Body of pancreas (tissue), 4 donors: Measurements from ENCODE around the gene CFAP298. TPM values are rescaled to one million over a fixed set of nuclear protein-coding genes. Genes with fewer than 3 reads are reported as not detected.
A peak's percentile ranks its signal among the peaks of the same experiment; 100 is the strongest.

Source experiments
- ATAC-seq: fragments of 150-250 bp; one replicate; pipeline ENCODE4 v1.9.1; 2016
- DNase-seq, 4 donors: peaks; one replicate each; pipeline ENCODE4 v3.0.0-alpha.2; 2019
- H3K27ac ChIP-seq, 4 donors: fragments of 200-600 bp; sonication (generic); 1 replicate in 3 of 4; 2 replicates in 1 of 4; pipeline versions ENCODE4 v1.5.1 to v1.6.1; 2016 to 2019; ENCODE audit warnings: mild to moderate bottlenecking in 1 of 4, mixed read lengths in 1 of 4, moderate library complexity in 1 of 4
- H3K27me3 ChIP-seq, 2 donors: fragments of 200-600 bp; sonication (generic); one replicate each; pipeline ENCODE4 v1.6.0; 2016; ENCODE audit warnings: mild to moderate bottlenecking in 1 of 2
- H3K36me3 ChIP-seq, 2 donors: fragments of 200-600 bp; sonication (generic); replicated peaks in 1 of 2; 2 replicates each; pipeline ENCODE4 v1.5.1; 2016; ENCODE audit warnings: low read depth in 2 of 2; ENCODE audit not compliant: insufficient read depth in 1 of 2
- H3K4me1 ChIP-seq: fragments of 200-600 bp; sonication (generic); one replicate; pipeline ENCODE4 v1.6.0; 2016
- H3K4me3 ChIP-seq, 2 donors: fragments of 200-600 bp; sonication (generic); 1 replicate in 1 of 2; 2 replicates in 1 of 2; pipeline ENCODE4 v1.5.1; 2016 to 2019
- H3K9me3 ChIP-seq, 3 donors: fragments of 200-600 bp; sonication (generic); 1 replicate in 2 of 3; 2 replicates in 1 of 3; pipeline ENCODE4 v1.5.1; 2016
- CTCF ChIP-seq, 7 experiments: fragments of 450-650 bp in 4 of 7; fragments of 200-600 bp in 3 of 7; sonication (generic) in 3 of 7; IDR thresholded peaks; one replicate each; pipeline ENCODE4 v1.5.1; 2016 to 2019; ENCODE audit warnings: antibody characterized with exemption in 7 of 7
- POLR2A ChIP-seq, 3 donors: fragments of 450-650 bp; IDR thresholded peaks; one replicate each; pipeline ENCODE4 v1.6.1; 2016; ENCODE audit warnings: antibody characterized with exemption in 3 of 3, mild to moderate bottlenecking in 2 of 3
- WGBS, 2 donors: methylation state at CpG; one replicate each; pipeline ENCODE4 v1.1.5; 2017; 5-methylcytosine and 5-hydroxymethylcytosine counted together
- intact Hi-C: fragments of 100-400 bp; cut with DNase I; formaldehyde crosslinking; loops from one replicate; pipeline ENCODE4 v1.15.1; 2023
- total RNA-seq, 2 donors: library from RNA; depleted of rRNA; stranded (reverse); fragments of >200 nt; gene quantifications; one replicate each; pipeline ENCODE4 v1.1.0, GENCODE V29; 2016

Gene CFAP298
- total RNA-seq, 2 donors from 2014 or later = 15.2 to 23.3 TPM

- TF ChIP-seq CTCF (IDR thresholded peaks at IDR 0.05) (no peak), POLR2A (IDR thresholded peaks at IDR 0.05) (no peak)
- WGBS, 2 donors = 71 to 72% methylated on average over 18 to 26 of the region's 26 CpGs
- intact Hi-C loops = loop anchor here (5.0 kb wide), 1 partner anchor 178 kb away; no protein-coding TSS in a partner anchor
- Histone ChIP-seq H3K36me3 (no peaks in the 10 kb centered on the region), H3K4me1 (peaks cover 3% of the 10 kb centered on the region), H3K4me3 (no peak overlapping the region), H3K27ac (no peak overlapping the region), H3K9me3 (no peaks in the 10 kb centered on the region), H3K27me3 (no peaks in the 10 kb centered on the region)
- no peak for DNase-seq
- ATAC-seq = no peak
Observed at GRCh38 chr21:32574946-32575925, 36.9 kb downstream of the CFAP298 start.

DNA sequence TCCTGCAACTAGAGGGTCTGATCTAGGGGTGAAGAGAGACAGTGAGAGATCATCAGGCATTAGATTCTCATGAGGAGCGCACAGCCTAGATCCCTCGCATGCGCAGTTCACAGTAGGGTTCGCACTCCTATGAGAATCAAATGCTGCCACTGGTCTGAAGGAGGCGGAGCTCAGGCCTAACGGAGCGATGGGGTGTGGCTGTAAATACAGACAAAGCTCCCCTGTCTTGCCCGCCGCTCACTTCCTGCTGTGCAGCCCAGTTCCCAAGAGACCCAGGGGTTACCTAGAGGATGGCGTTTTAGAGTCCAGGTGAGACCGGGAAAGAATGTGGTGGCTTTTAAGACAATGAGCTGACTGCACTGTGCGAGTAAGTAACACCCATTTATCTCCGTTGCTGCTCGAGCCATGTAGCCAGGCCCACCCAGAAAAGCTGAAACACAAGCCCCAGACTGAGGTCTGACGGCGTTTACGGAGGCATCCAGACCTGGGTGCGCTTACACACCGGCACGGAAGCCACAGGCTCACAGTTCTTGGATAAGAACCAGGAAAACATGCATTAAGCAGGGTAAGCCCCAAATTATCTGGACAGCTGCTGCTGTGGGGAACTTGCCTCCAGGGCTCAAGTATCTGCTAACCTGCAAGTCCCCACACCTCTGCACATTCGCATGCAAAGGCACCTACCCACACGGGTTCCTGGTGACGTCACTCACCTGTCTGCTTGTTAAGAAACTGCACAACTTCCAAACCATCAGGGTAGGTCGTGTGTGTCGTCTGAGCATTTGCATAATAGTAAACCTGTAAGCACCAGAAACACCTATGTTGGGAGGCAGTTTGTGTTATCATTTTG, 39.4 kb downstream of the CFAP298 start:
- no peaks in the 10 kb centered on the region for H3K9me3 ChIP-seq
- no peaks in the 10 kb centered on the region for H3K27me3 ChIP-seq
- H3K4me3 ChIP-seq = no peak overlapping the region
- peaks cover 12% of the 10 kb centered on the region for H3K4me1 ChIP-seq
- WGBS, 2 donors = 37 to 38% methylated on average over 22 to 25 of the region's 25 CpGs
- ATAC-seq = peak; percentile 67
- peak in 2 of 7 experiments; percentile 8 to 14 for TF ChIP-seq CTCF (IDR thresholded peaks at IDR 0.05)
- TF ChIP-seq POLR2A (IDR thresholded peaks at IDR 0.05) = peak in 2 of 3 donors; percentile 51 to 59
- intact Hi-C loops = no loop called here
- DNase-seq = peak; percentile 54 to 72 (median 64)
- H3K36me3 ChIP-seq = no peaks in the 10 kb centered on the region
- H3K27ac ChIP-seq = peak overlapping the region; percentile 27 to 76 (median 70)

DNA sequence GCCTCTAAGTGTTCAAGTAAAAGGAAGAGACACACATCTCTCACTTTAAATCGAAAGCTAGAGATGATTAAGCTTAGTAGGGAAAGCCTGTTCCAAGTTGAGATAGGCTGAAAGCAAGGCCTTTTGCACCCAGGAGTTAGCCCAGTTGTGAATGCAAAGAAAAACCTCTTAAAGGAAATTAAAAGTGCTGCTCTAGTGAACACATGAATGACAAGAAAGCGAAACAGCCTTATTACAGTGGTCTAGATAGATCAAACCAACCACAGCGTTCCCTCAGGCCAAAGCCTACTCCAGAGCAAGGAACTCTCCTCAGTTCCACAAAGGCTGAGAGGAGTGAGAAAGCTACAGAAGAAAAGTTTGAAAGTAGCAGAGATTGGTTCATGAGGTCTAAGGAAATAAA, 41.7 kb downstream of the CFAP298 start:
- Histone ChIP-seq H3K4me1 (peaks cover 12% of the 10 kb centered on the region), H3K27ac (peak overlapping the region in 2 of 4 donors; percentile 78 to 85), H3K9me3 (no peaks in the 10 kb centered on the region), H3K4me3 (no peak overlapping the region), H3K36me3 (no peaks in the 10 kb centered on the region), H3K27me3 (no peaks in the 10 kb centered on the region)
- DNase-seq (no peak), ATAC-seq (no peak)
- 85 to 88% methylated on average over 3 of the region's 3 CpGs for WGBS, 2 donors
- TF ChIP-seq CTCF (IDR thresholded peaks at IDR 0.05) = no peak
- TF ChIP-seq POLR2A (IDR thresholded peaks at IDR 0.05) = no peak
- intact Hi-C loops = no loop called here

DNA sequence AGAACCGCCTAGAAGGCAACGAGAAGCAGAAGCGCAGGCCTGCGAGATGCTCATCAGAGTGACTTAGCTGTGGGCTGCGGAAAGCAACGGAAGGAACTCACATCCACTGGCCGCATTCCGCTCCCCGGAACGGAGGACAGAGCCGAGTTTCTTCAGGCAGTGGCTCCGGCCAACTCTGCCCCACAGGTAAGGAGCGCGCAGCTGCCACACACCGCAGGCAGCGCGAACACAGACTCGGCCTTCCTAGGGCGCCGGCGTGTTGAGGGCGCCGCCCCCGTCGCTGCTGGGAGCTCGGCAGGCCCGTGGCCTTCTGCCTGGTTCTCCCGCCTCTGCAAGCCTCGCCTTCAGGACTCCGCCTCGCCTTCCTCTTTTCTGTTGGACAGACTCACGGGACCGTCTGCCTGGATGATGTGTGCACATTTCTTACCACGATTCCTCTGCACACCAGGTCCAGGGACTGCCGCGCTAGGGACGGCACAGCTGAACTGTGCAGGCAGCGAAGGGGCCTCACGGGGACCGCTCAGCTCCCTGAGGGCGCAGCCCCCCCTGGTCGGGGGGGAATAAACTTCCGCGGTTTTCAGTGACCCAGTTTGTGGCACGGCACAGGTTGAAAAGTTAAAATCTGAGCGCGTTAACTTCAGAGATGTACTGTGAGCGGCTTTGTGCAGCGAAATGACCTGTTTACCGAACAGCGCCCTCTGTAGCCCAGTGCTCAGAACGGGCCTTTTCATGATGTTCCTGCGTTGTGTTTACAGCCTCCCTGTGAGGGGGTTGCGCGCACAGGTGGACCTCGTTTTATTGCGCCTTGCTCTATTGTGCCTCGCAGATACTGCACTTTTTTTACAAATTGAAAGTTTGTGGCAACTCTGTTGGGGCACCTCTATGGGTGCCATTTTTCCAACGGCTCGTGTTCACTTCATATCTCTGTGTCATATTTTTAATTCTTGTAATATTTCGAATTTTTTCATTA, 42.6 kb downstream of the CFAP298 start:
- no peaks in the 10 kb centered on the region for H3K36me3 ChIP-seq
- 2 to 3% methylated on average over 26 to 61 of the region's 61 CpGs for WGBS, 2 donors
- peak overlapping the region; percentile 18 to 27 for H3K4me3 ChIP-seq
- H3K9me3 ChIP-seq = no peaks in the 10 kb centered on the region
- DNase-seq (peak; percentile 78 to 86 (median 82)), ATAC-seq (peak; percentile 82)
- no peaks in the 10 kb centered on the region for H3K27me3 ChIP-seq
- intact Hi-C loops = no loop called here
- H3K4me1 ChIP-seq = peaks cover 12% of the 10 kb centered on the region
- peak; percentile 7 to 53 (median 51) for TF ChIP-seq POLR2A (IDR thresholded peaks at IDR 0.05)
- peak; percentile 64 to 82 (median 74) for TF ChIP-seq CTCF (IDR thresholded peaks at IDR 0.05)
- peak overlapping the region; percentile 61 to 85 (median 80) for H3K27ac ChIP-seq
